Activated CD4-positive, alpha-beta memory T cell treated with anti-CD3 and anti-CD28 coated beads, Interleukin-2, amount 10 ng/mL, durations not matched to agents 7 days and 5 days (primary cell): Measurements from ENCODE around the gene SLC22A25. TPM values are rescaled to one million over a fixed set of nuclear protein-coding genes. Genes with fewer than 3 reads are reported as not detected.

Source experiments
- CTCF ChIA-PET: fragments of 350-600 bp; sonication (Branson Sonifier 250); formaldehyde crosslinking; loops from one replicate; lab custom pipeline; 2021; ENCODE audit warnings: antibody characterized with exemption, inconsistent platforms; lab: Charles Lee
- POLR2A ChIA-PET: fragments of 350-600 bp; sonication (Branson Sonifier 250); formaldehyde crosslinking; loops from one replicate; lab custom pipeline; 2021; ENCODE audit warnings: antibody characterized with exemption; lab: Charles Lee
- DNase-seq: peaks from one replicate; pipeline ENCODE4 v3.0.0-alpha.2; 2020
- H3K27ac Mint-ChIP-seq: one replicate; pipeline ENCODE4 v1.8.0; 2021; ENCODE audit warnings: mild to moderate bottlenecking, mixed read lengths
- H3K27me3 Mint-ChIP-seq: one replicate; pipeline ENCODE4 v1.8.0; 2021; ENCODE audit warnings: mixed read lengths
- H3K36me3 Mint-ChIP-seq: one replicate; pipeline ENCODE4 v1.8.0; 2021; ENCODE audit warnings: low read depth, mixed read lengths
- H3K4me1 Mint-ChIP-seq: one replicate; pipeline ENCODE4 v1.8.0; 2021; ENCODE audit warnings: mixed read lengths
- H3K4me3 Mint-ChIP-seq: one replicate; pipeline ENCODE4 v1.8.0; 2021; ENCODE audit warnings: mild to moderate bottlenecking, mixed read lengths
- H3K9me3 Mint-ChIP-seq: one replicate; pipeline ENCODE4 v1.8.0; 2021; ENCODE audit warnings: mixed read lengths
- total RNA-seq, 2 experiments: library from RNA; stranded (reverse); gene quantifications; one replicate each; pipeline ENCODE4 v1.2.3, GENCODE V29; 2021

SLC22A25 gene
- total RNA-seq, 2 experiments from 2014 or later, result not detected

DNA sequence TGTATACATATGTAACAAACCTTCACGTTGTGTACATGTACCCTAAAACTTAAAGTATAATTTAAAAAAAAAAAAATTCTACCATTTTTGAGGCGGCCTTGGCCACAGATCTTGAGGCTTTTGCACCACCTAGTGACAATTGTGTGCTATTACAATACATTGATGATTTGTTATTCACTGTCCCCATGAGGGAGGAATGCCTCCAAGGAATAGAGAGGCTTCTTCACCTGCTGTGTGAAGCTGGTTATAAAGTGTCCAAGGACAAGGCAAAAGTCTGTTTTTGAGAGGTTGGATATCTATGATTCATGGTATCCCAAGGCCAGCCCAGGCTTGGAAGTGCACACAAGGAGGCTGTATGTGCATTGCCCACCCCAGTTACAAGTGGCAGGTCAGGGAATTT, 30.7 kb downstream of the SLC22A25 start:
- H3K9me3 Mint-ChIP-seq, result no peaks in the 10 kb centered on the region
- DNase-seq, result no peak
- H3K36me3 Mint-ChIP-seq, result no peaks in the 10 kb centered on the region
- H3K27ac Mint-ChIP-seq, result no peak overlapping the region
- CTCF ChIA-PET, result interaction anchor here (1.6 kb wide), 1 partner anchor 178 kb away, joined by 4 read pairs; no protein-coding TSS in a partner anchor
- POLR2A ChIA-PET, result no interaction called here
- H3K4me1 Mint-ChIP-seq, result no peaks in the 10 kb centered on the region
- no peak overlapping the region for H3K4me3 Mint-ChIP-seq
- peaks cover 21% of the 10 kb centered on the region for H3K27me3 Mint-ChIP-seq

- ChIA-PET CTCF (no interaction called here), POLR2A (no interaction called here)
- no peaks in the 10 kb centered on the region for H3K36me3 Mint-ChIP-seq
- no peaks in the 10 kb centered on the region for H3K4me1 Mint-ChIP-seq
- no peak overlapping the region for H3K4me3 Mint-ChIP-seq
- H3K27ac Mint-ChIP-seq, result no peak overlapping the region
- no peak for DNase-seq
- H3K9me3 Mint-ChIP-seq, result no peaks in the 10 kb centered on the region
- peaks cover 35% of the 10 kb centered on the region for H3K27me3 Mint-ChIP-seq
Measured at GRCh38 chr11:63210111-63210510, 33.3 kb downstream of the SLC22A25 start.

Other genes starting within 250 kb of the SLC22A25 start
- gene SLC22A8, start 227.8 kb downstream of the SLC22A25 start, total RNA-seq, result not detected
- gene SLC22A24, start 99.4 kb downstream of the SLC22A25 start, total RNA-seq, result not detected
- gene SLC22A9, start 126.2 kb upstream of the SLC22A25 start, total RNA-seq, result not detected
- gene PLAAT5, start 247.6 kb upstream of the SLC22A25 start, total RNA-seq, result not detected